OCI-LY7 (cell line): ENCODE results near the gene EPPIN. TPM values are rescaled to one million over a fixed set of nuclear protein-coding genes. Genes with fewer than 3 reads are reported as not detected.

Experiments used
- BruUV-seq: library from RNA; stranded (reverse); fragments of 400-500 nt; replicated peaks from 2 replicates; lab custom pipeline; 2021; lab: Mats Ljungman, UMichigan
- CTCF ChIA-PET: fragments of 300-600 bp; sonication (Branson Sonifier 250); formaldehyde crosslinking; loops from one replicate; lab custom pipeline; 2022; ENCODE audit warnings: antibody characterized with exemption; ENCODE audit not compliant: unreplicated experiment; lab: Charles Lee
- POLR2A ChIA-PET: fragments of 300-600 bp; sonication (Branson Sonifier 250); formaldehyde crosslinking; loops from one replicate; lab custom pipeline; 2022; ENCODE audit warnings: antibody characterized with exemption; lab: Charles Lee
- DNase-seq: peaks from one replicate; pipeline ENCODE4 v3.0.0-alpha.2; 2015; ENCODE audit warnings: low spot score
- H2AFZ ChIP-seq: fragments of 200-600 bp; sonication (generic), shearing (Covaris generic); 2 replicates; pipeline ENCODE4 v1.6.1; 2014; ENCODE audit warnings: mild to moderate bottlenecking, antibody characterized with exemption, low read length, moderate library complexity
- H3K27ac ChIP-seq: fragments of 200-600 bp; sonication (generic); 2 replicates; pipeline ENCODE4 v1.5.1; 2014; ENCODE audit warnings: mixed run types, low read depth, mild to moderate bottlenecking, moderate library complexity, low read length, inconsistent platforms; ENCODE audit not compliant: poor library complexity, severe bottlenecking
- H3K36me3 ChIP-seq: fragments of 200-600 bp; sonication (generic); 2 replicates; pipeline ENCODE4 v1.6.1; 2014; ENCODE audit warnings: mild to moderate bottlenecking, antibody characterized with exemption, low read length, moderate library complexity, mixed read lengths; ENCODE audit not compliant: insufficient read depth
- H3K4me1 ChIP-seq: fragments of 200-600 bp; sonication (generic); 2 replicates; pipeline ENCODE4 v1.5.1; 2014; ENCODE audit warnings: mild to moderate bottlenecking, low read length; ENCODE audit not compliant: insufficient read depth, poor library complexity, severe bottlenecking
- H3K4me2 ChIP-seq: fragments of 200-600 bp; sonication (generic); 2 replicates; pipeline ENCODE4 v1.6.1; 2014; ENCODE audit warnings: mild to moderate bottlenecking, low read length
- H3K4me3 ChIP-seq: fragments of 200-600 bp; sonication (generic); 2 replicates; pipeline ENCODE4 v1.5.1; 2014; ENCODE audit warnings: mild to moderate bottlenecking, low read depth, low read length; ENCODE audit not compliant: poor library complexity, severe bottlenecking
- H3K79me2 ChIP-seq: fragments of 200-600 bp; sonication (generic); 2 replicates; pipeline ENCODE4 v1.6.1; 2016; ENCODE audit warnings: low read depth, mild to moderate bottlenecking, low read length, moderate library complexity, mixed read lengths; ENCODE audit not compliant: insufficient read depth
- H3K9me2 ChIP-seq: fragments of 200-600 bp; sonication (generic); 2 replicates; pipeline ENCODE4 v1.6.1; 2016; ENCODE audit warnings: mild to moderate bottlenecking, low read length, mixed read lengths; ENCODE audit not compliant: insufficient read depth
- H3K9me3 ChIP-seq: fragments of 200-600 bp; sonication (generic); 2 replicates; pipeline ENCODE4 v1.6.1; 2014; ENCODE audit warnings: mild to moderate bottlenecking, mixed run types, low read length, mixed read lengths
- H4K20me1 ChIP-seq: fragments of 200-600 bp; sonication (generic); 2 replicates; pipeline ENCODE4 v1.6.1; 2014; ENCODE audit warnings: mild to moderate bottlenecking, antibody characterized with exemption, low read length, moderate library complexity, mixed read lengths; ENCODE audit not compliant: insufficient read depth
- CTCF ChIP-seq: fragments of 200-600 bp; sonication (generic); conservative IDR thresholded peaks from 2 replicates; pipeline ENCODE4 v1.5.1; 2014; ENCODE audit warnings: mild to moderate bottlenecking, antibody characterized with exemption, low read length, moderate library complexity, mixed read lengths
- EZH2phosphoT487 ChIP-seq: fragments of 200-600 bp; sonication (generic); IDR thresholded peaks from 2 replicates; pipeline ENCODE4 v1.6.1; 2018; ENCODE audit warnings: low read depth, borderline replicate concordance, mild to moderate bottlenecking, mixed run types, antibody characterized with exemption, low read length, moderate library complexity, mixed read lengths
- intact Hi-C: fragments of 100-400 bp; cut with micrococcal nuclease; formaldehyde crosslinking; loops from one replicate; pipeline ENCODE4 v1.10.0; 2022; ENCODE audit not compliant: unreplicated experiment
- total RNA-seq, 2 experiments: library from RNA; depleted of rRNA in 1 of 2; stranded (reverse); fragments of >200 nt in 1 of 2; shearing (Covaris generic) in 1 of 2; gene quantifications; 2 replicates each; pipeline ENCODE4 v1.2.3, GENCODE V29; 2014 to 2022

Gene EPPIN
- total RNA-seq, 2 experiments from 2014 or later: not detected

DNA sequence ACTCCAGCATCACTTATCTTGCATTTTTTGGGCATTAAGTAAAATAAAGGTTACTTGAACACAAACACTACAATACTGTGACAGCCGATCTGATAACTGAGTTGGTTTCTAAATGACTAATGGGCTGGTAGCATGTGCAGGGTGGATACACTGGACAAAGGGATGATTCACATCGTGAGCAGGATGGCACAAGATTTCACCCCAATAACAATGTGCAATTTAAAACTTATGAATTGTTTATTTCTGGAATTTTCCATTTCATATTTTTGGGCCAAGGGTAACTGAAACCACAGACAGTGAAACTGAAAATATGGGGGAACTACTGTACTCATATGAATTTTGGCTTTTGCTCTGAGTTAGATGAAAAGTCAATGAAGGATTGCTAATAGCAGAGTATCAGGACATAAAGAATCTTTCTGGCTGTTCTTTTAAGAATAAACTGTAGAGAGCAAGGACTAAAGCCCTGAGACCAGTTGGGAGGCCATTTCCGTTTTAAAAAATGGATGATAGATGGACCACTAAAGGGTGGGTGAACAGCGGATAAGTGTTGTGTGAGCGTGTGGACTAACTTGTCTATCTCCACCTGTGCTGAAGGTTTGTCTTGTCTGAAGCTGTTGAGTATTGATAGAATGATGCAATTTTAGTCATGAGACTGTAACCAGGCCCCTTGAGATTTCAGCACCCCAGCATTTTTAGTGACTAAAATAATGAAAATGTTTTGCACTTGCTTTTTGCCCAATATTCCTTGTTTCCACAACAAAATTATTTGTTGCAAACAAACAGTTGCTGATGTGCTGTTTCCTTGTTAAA lies 40.0 kb downstream of the EPPIN start:
- Histone ChIP-seq H3K36me3 (no peaks in the 10 kb centered on the region), H3K4me1 (no peaks in the 10 kb centered on the region), H3K9me2 (no peaks in the 10 kb centered on the region), H3K4me3 (no peak overlapping the region), H3K79me2 (no peaks in the 10 kb centered on the region), H2AFZ (no peak overlapping the region), H3K9me3 (no peaks in the 10 kb centered on the region), H4K20me1 (no peaks in the 10 kb centered on the region), H3K4me2 (no peak overlapping the region), H3K27ac (no peak overlapping the region)
- BruUV-seq: no TSS peak
- ChIA-PET POLR2A (interaction anchor here (0.7 kb wide), 1 partner anchor 150 kb away, joined by 3 read pairs; no protein-coding TSS in a partner anchor), CTCF (no interaction called here)
- no peak for TF ChIP-seq CTCF
- TF ChIP-seq EZH2phosphoT487: no peak
- intact Hi-C loops: no loop called here
- DNase-seq: no peak

- TF ChIP-seq CTCF: no peak
- TF ChIP-seq EZH2phosphoT487: no peak
- no TSS peak for BruUV-seq
- Histone ChIP-seq H3K9me2 (no peaks in the 10 kb centered on the region), H3K4me3 (no peak overlapping the region), H3K36me3 (no peaks in the 10 kb centered on the region), H2AFZ (no peak overlapping the region), H3K4me2 (no peak overlapping the region), H3K79me2 (no peaks in the 10 kb centered on the region), H3K27ac (no peak overlapping the region), H3K4me1 (no peaks in the 10 kb centered on the region), H4K20me1 (no peaks in the 10 kb centered on the region), H3K9me3 (no peaks in the 10 kb centered on the region)
- intact Hi-C loops: no loop called here
- ChIA-PET CTCF (no interaction called here), POLR2A (no interaction called here)
- no peak for DNase-seq
These were observed 40.8 kb downstream of the EPPIN start for GRCh38 chr20:45506398-45506797.

- intact Hi-C loops: no loop called here
- Histone ChIP-seq H3K9me3 (no peaks in the 10 kb centered on the region), H3K27ac (no peak overlapping the region), H3K79me2 (no peaks in the 10 kb centered on the region), H3K36me3 (no peaks in the 10 kb centered on the region), H3K4me3 (no peak overlapping the region), H3K9me2 (no peaks in the 10 kb centered on the region), H2AFZ (no peak overlapping the region), H3K4me2 (no peak overlapping the region), H4K20me1 (no peaks in the 10 kb centered on the region), H3K4me1 (no peaks in the 10 kb centered on the region)
- CTCF ChIA-PET: no interaction called here
- no peak for DNase-seq
- TF ChIP-seq EZH2phosphoT487: no peak
- TF ChIP-seq CTCF: no peak
- POLR2A ChIA-PET: no interaction called here
- no TSS peak for BruUV-seq
These were observed 43.8 kb downstream of the EPPIN start for GRCh38 chr20:45503403-45503802.
